Natural killer cell (primary cell): ENCODE measurements around the gene DUSP3. TPM values are rescaled to one million over a fixed set of nuclear protein-coding genes. Genes with fewer than 3 reads are reported as not detected.

Source experiments
- ATAC-seq, 3 donors: fragments of 150-1000 bp in 2 of 3; fragments of 200-7000 bp in 1 of 3; cut with Tn5 transposase; 1 replicate in 1 of 3; 2 replicates in 2 of 3; pipeline ENCODE4 v1.10.0; 2021; ENCODE audit warnings: mild to moderate bottlenecking in 2 of 3, moderate library complexity in 2 of 3
- DNase-seq, 2 donors: peaks; one replicate each; pipeline versions ENCODE4 v3.0.0 to v3.0.0-alpha.2; 2013 to 2021; ENCODE audit warnings: mixed read lengths in 1 of 2
- H3K27ac ChIP-seq: one replicate; pipeline ENCODE4 v1.5.1; 2013; ENCODE audit warnings: mild to moderate bottlenecking, low read length
- H3K27me3 ChIP-seq: one replicate; pipeline ENCODE4 v1.6.1; 2013; ENCODE audit warnings: low read length; ENCODE audit not compliant: control insufficient read depth, insufficient read depth
- H3K36me3 ChIP-seq: one replicate; pipeline ENCODE4 v1.6.1; 2013; ENCODE audit warnings: low read length; ENCODE audit not compliant: control insufficient read depth, insufficient read depth
- H3K4me1 ChIP-seq: one replicate; pipeline ENCODE4 v1.6.1; 2013; ENCODE audit warnings: low read length; ENCODE audit not compliant: control insufficient read depth, insufficient read depth
- H3K4me3 ChIP-seq: one replicate; pipeline ENCODE4 v1.5.1; 2013; ENCODE audit warnings: low read length
- H3K9me3 ChIP-seq: one replicate; pipeline ENCODE4 v1.6.1; 2013; ENCODE audit warnings: low read length; ENCODE audit not compliant: control insufficient read depth, insufficient read depth
- H3K27ac Mint-ChIP-seq, 2 donors: one replicate each; pipeline ENCODE4 v1.8.0; 2022; ENCODE audit warnings: mild to moderate bottlenecking in 2 of 2, mixed read lengths in 2 of 2, moderate library complexity in 1 of 2
- H3K27me3 Mint-ChIP-seq, 2 donors: one replicate each; pipeline ENCODE4 v1.8.0; 2022; ENCODE audit warnings: low read depth in 2 of 2, mixed read lengths in 2 of 2
- H3K36me3 Mint-ChIP-seq: one replicate; pipeline ENCODE4 v1.8.0; 2022; ENCODE audit warnings: mixed read lengths
- H3K4me1 Mint-ChIP-seq, 2 donors: one replicate each; pipeline ENCODE4 v1.8.0; 2022; ENCODE audit warnings: mixed read lengths in 2 of 2
- H3K4me3 Mint-ChIP-seq: one replicate; pipeline ENCODE4 v1.8.0; 2022; ENCODE audit warnings: mild to moderate bottlenecking, moderate library complexity, mixed read lengths
- H3K9me3 Mint-ChIP-seq, 2 donors: one replicate each; pipeline ENCODE4 v1.8.0; 2022; ENCODE audit warnings: mixed read lengths in 2 of 2
- CTCF ChIP-seq: fragments of 200-600 bp; IDR thresholded peaks from one replicate; pipeline ENCODE4 v1.8.0; 2022; ENCODE audit warnings: antibody characterized with exemption
- WGBS: methylation state at CpG from one replicate; pipeline ENCODE4 v1.1.7; 2013; ENCODE audit warnings: missing lambda C conversion rate; ENCODE audit not compliant: insufficient coverage; 5-methylcytosine and 5-hydroxymethylcytosine counted together
- intact Hi-C: fragments of 100-400 bp; cut with micrococcal nuclease; formaldehyde crosslinking; loops from one replicate; pipeline ENCODE4 v1.14.2; 2022
- total RNA-seq, 4 donors: library from RNA; stranded (reverse); fragments of 120-200 nt in 1 of 4; gene quantifications; one replicate each; pipeline versions ENCODE4 v1.2.3 to v1.2.4, GENCODE V29; 2013 to 2022

DUSP3 gene
- total RNA-seq, 3 donors from 2014 or later (not counting 1 experiment from before 2014, with no cell fraction given), result 6.3 to 15.9 (median 12.9) TPM

GRCh38 chr17:43756201-43756600, 22.6 kb downstream of the DUSP3 start:
- Mint-ChIP-seq H3K27ac (peak overlapping the region in 1 of 2 donors; percentile 9), H3K36me3 (no peaks in the 10 kb centered on the region), H3K4me3 (peak overlapping the region; percentile 62), H3K4me1 (peaks cover 30 to 45% of the 10 kb centered on the region in 2 donors), H3K27me3 (peaks cover 42 to 51% of the 10 kb centered on the region in 2 donors), H3K9me3 (no peaks in the 10 kb centered on the region)
- intact Hi-C loops, result no loop called here
- Histone ChIP-seq H3K27me3 (peaks cover 39% of the 10 kb centered on the region), H3K27ac (no peak overlapping the region), H3K4me3 (no peak overlapping the region), H3K4me1 (peaks cover 62% of the 10 kb centered on the region), H3K36me3 (no peaks in the 10 kb centered on the region), H3K9me3 (no peaks in the 10 kb centered on the region)
- 93% methylated on average over 6 of the region's 6 CpGs for WGBS
- ATAC-seq, result no peak
- DNase-seq, result no peak
- TF ChIP-seq CTCF, result no peak

GRCh38 chr17:43755389-43755875, 23.3 kb downstream of the DUSP3 start:
- H3K27me3 ChIP-seq, result peaks cover 39% of the 10 kb centered on the region
- ATAC-seq (peak in 2 of 3 donors; percentile 30 to 51), DNase-seq (peak in 1 of 2 donors; percentile 38)
- Mint-ChIP-seq H3K4me1 (peaks cover 30 to 45% of the 10 kb centered on the region in 2 donors), H3K27me3 (peaks cover 42 to 53% of the 10 kb centered on the region in 2 donors), H3K4me3 (peak overlapping the region; percentile 62), H3K9me3 (no peaks in the 10 kb centered on the region), H3K36me3 (no peaks in the 10 kb centered on the region), H3K27ac (peak overlapping the region in 1 of 2 donors; percentile 9)
- TF ChIP-seq CTCF, result no peak
- peaks cover 62% of the 10 kb centered on the region for H3K4me1 ChIP-seq
- H3K36me3 ChIP-seq, result no peaks in the 10 kb centered on the region
- H3K4me3 ChIP-seq, result no peak overlapping the region
- intact Hi-C loops, result no loop called here
- no peaks in the 10 kb centered on the region for H3K9me3 ChIP-seq
- H3K27ac ChIP-seq, result no peak overlapping the region
- WGBS, result 6% methylated on average over 60 of the region's 60 CpGs

GRCh38 chr17:43754947-43755346, 23.8 kb downstream of the DUSP3 start:
- Histone ChIP-seq H3K9me3 (no peaks in the 10 kb centered on the region), H3K4me1 (peaks cover 57% of the 10 kb centered on the region), H3K4me3 (no peak overlapping the region), H3K27me3 (peaks cover 39% of the 10 kb centered on the region), H3K36me3 (no peaks in the 10 kb centered on the region), H3K27ac (no peak overlapping the region)
- TF ChIP-seq CTCF, result no peak
- intact Hi-C loops, result no loop called here
- H3K4me1 Mint-ChIP-seq, result peaks cover 30 to 41% of the 10 kb centered on the region in 2 donors
- DNase-seq (no peak), ATAC-seq (no peak)
- no peaks in the 10 kb centered on the region for H3K9me3 Mint-ChIP-seq
- 30% methylated on average over 21 of the region's 21 CpGs for WGBS
- H3K4me3 Mint-ChIP-seq, result peak overlapping the region; percentile 17
- no peak overlapping the region for H3K27ac Mint-ChIP-seq
- no peaks in the 10 kb centered on the region for H3K36me3 Mint-ChIP-seq
- peaks cover 38 to 58% of the 10 kb centered on the region in 2 donors for H3K27me3 Mint-ChIP-seq
